GM18867 (cell line): Measurements from ENCODE around the gene STXBP2.

Experiments used
- ATAC-seq: cut with Tn5 transposase; IDR thresholded peaks from one replicate; pipeline ENCODE4 v1.9.1; 2021; ENCODE audit warnings: mild to moderate bottlenecking, moderate library complexity; ENCODE audit not compliant: unreplicated experiment

The STXBP2 gene

GRCh38 chr19:7612282-7613274 is 24.3 kb upstream of the STXBP2 start:
- ATAC-seq: no peak

GRCh38 chr19:7614859-7615741 is 21.8 kb upstream of the STXBP2 start:
- ATAC-seq: no peak

- no peak for ATAC-seq
Observed at GRCh38 chr19:7617172-7617571, 19.7 kb upstream of the STXBP2 start.

- no peak for ATAC-seq
Observed at GRCh38 chr19:7617735-7618134, 19.2 kb upstream of the STXBP2 start.

- no peak for ATAC-seq
Observed at GRCh38 chr19:7618348-7618747, 18.6 kb upstream of the STXBP2 start.

GRCh38 chr19:7618771-7619510 is 18.0 kb upstream of the STXBP2 start:
- ATAC-seq: no peak

- no peak for ATAC-seq
Observed at GRCh38 chr19:7619671-7620441, 17.1 kb upstream of the STXBP2 start.

GRCh38 chr19:7620442-7621412 is 16.2 kb upstream of the STXBP2 start:
- no peak for ATAC-seq

- no peak for ATAC-seq
Observed at GRCh38 chr19:7622933-7623685, 13.8 kb upstream of the STXBP2 start.

GRCh38 chr19:7623725-7624603 is 12.9 kb upstream of the STXBP2 start:
- no peak for ATAC-seq

- no peak for ATAC-seq
Observed at GRCh38 chr19:7624810-7625209, 12.1 kb upstream of the STXBP2 start.

- ATAC-seq: no peak
Observed at GRCh38 chr19:7625763-7626372, 11.0 kb upstream of the STXBP2 start.

- ATAC-seq: no peak
Observed at GRCh38 chr19:7627166-7627565, 9.7 kb upstream of the STXBP2 start.

- ATAC-seq: no peak
Observed at GRCh38 chr19:7628589-7629311, 8.2 kb upstream of the STXBP2 start.

- ATAC-seq: peak; percentile 90
Observed at GRCh38 chr19:7629347-7630054, 7.4 kb upstream of the STXBP2 start, which contains the start of the genes PET100 and XAB2. Gene PET100 (plus strand): TSS chr19:7629793. CDS start chr19:7629834, 41 bp downstream. Gene XAB2 (minus strand): TSS chr19:7629545. CDS start chr19:7629527, 18 bp downstream.
